ENCODE measurements around the gene PSME3IP1. TPM values are rescaled to one million over a fixed set of nuclear protein-coding genes. Genes with fewer than 3 reads are reported as not detected.

Gene PSME3IP1
- total and polyA plus RNA-seq, 2 experiments from 2014 or later = 64.2 to 73.2 TPM

- Histone ChIP-seq H3K79me2 (peaks cover 85% of the 10 kb centered on the region), H3K4me2 (peak overlapping the region; percentile 91), H3K36me3 (replicated peaks; ENCODE audit: insufficient read depth, low read depth) (no peaks in the 10 kb centered on the region), H3K9me3 (ENCODE audit: low read depth) (no peaks in the 10 kb centered on the region), H3K27ac (no peak overlapping the region), H2AFZ (no peak overlapping the region), H3K27me3 (no peaks in the 10 kb centered on the region), H3K9me2 (replicated peaks; ENCODE audit: insufficient read depth) (no peaks in the 10 kb centered on the region), H3K4me1 (ENCODE audit: insufficient read depth) (peaks cover 20% of the 10 kb centered on the region), H3K4me3 (no peak overlapping the region), H4K20me1 (ENCODE audit: insufficient read depth, poor library complexity, severe bottlenecking) (peaks cover 11% of the 10 kb centered on the region)
- WGBS (ENCODE audit: low lambda C conversion rate, missing lambda C conversion rate) = 97% methylated on average over 4 of the region's 4 CpGs
- TF ChIP-seq EZH2phosphoT487 (IDR thresholded peaks at IDR 0.05; ENCODE audit: low read depth, severe bottlenecking, unreplicated experiment) (no peak), EZH2 (IDR thresholded peaks at IDR 0.05; ENCODE audit: borderline replicate concordance) (no peak), CTCF (IDR thresholded peaks at IDR 0.05; ENCODE audit: poor library complexity) (no peak)
- no peak for DNase-seq (ENCODE audit: low spot score)
Observed at GRCh38 chr16:57184113-57184512, 1.7 kb downstream of the PSME3IP1 start.

- H3K4me2 ChIP-seq = peak overlapping the region; percentile 3
- no peak for TF ChIP-seq EZH2 (IDR thresholded peaks at IDR 0.05; ENCODE audit: borderline replicate concordance)
- no peak for TF ChIP-seq CTCF (IDR thresholded peaks at IDR 0.05; ENCODE audit: poor library complexity)
- TF ChIP-seq EZH2phosphoT487 (IDR thresholded peaks at IDR 0.05; ENCODE audit: low read depth, severe bottlenecking, unreplicated experiment) = no peak
- H3K36me3 ChIP-seq (replicated peaks; ENCODE audit: insufficient read depth, low read depth) = no peaks in the 10 kb centered on the region
- no peaks in the 10 kb centered on the region for H3K9me2 ChIP-seq (replicated peaks; ENCODE audit: insufficient read depth)
- DNase-seq (ENCODE audit: low spot score) = no peak
- no peaks in the 10 kb centered on the region for H3K27me3 ChIP-seq
- peak overlapping the region; percentile 9 for H3K27ac ChIP-seq
- H3K4me3 ChIP-seq = no peak overlapping the region
- H3K9me3 ChIP-seq (ENCODE audit: low read depth) = no peaks in the 10 kb centered on the region
- WGBS (ENCODE audit: low lambda C conversion rate, missing lambda C conversion rate) = 54% methylated on average over 3 of the region's 3 CpGs
- no peak overlapping the region for H2AFZ ChIP-seq
- H3K79me2 ChIP-seq = peaks cover 78% of the 10 kb centered on the region
- H3K4me1 ChIP-seq (ENCODE audit: insufficient read depth) = peaks cover 9% of the 10 kb centered on the region
- no peaks in the 10 kb centered on the region for H4K20me1 ChIP-seq (ENCODE audit: insufficient read depth, poor library complexity, severe bottlenecking)
Observed at GRCh38 chr16:57179215-57179828, 6.5 kb downstream of the PSME3IP1 start.

- Histone ChIP-seq H3K36me3 (replicated peaks; ENCODE audit: insufficient read depth, low read depth) (no peaks in the 10 kb centered on the region), H3K27ac (peak overlapping the region; percentile 9), H3K4me3 (no peak overlapping the region), H3K27me3 (no peaks in the 10 kb centered on the region), H4K20me1 (ENCODE audit: insufficient read depth, poor library complexity, severe bottlenecking) (no peaks in the 10 kb centered on the region), H2AFZ (no peak overlapping the region), H3K4me1 (ENCODE audit: insufficient read depth) (peaks cover 6% of the 10 kb centered on the region), H3K9me2 (replicated peaks; ENCODE audit: insufficient read depth) (no peaks in the 10 kb centered on the region), H3K4me2 (peak overlapping the region; percentile 3), H3K9me3 (ENCODE audit: low read depth) (no peaks in the 10 kb centered on the region), H3K79me2 (peaks cover 73% of the 10 kb centered on the region)
- 32% methylated on average over 4 of the region's 4 CpGs for WGBS (ENCODE audit: low lambda C conversion rate, missing lambda C conversion rate)
- TF ChIP-seq EZH2 (IDR thresholded peaks at IDR 0.05; ENCODE audit: borderline replicate concordance) (no peak), EZH2phosphoT487 (IDR thresholded peaks at IDR 0.05; ENCODE audit: low read depth, severe bottlenecking, unreplicated experiment) (no peak), CTCF (IDR thresholded peaks at IDR 0.05; ENCODE audit: poor library complexity) (no peak)
- no peak for DNase-seq (ENCODE audit: low spot score)
Observed at GRCh38 chr16:57178793-57179212, 7.0 kb downstream of the PSME3IP1 start.
